Measurements from ENCODE around the gene SHANK2. TPM values are rescaled to one million over a fixed set of nuclear protein-coding genes. Genes with fewer than 3 reads are reported as not detected.

The SHANK2 gene
- polyA plus RNA-seq, 1 donor from 2014 or later: 13.6 TPM

Other genes starting within 250 kb of the SHANK2 start
- 30.1 and 37.9 TPM in 2 replicates for gene DHCR7, start 195.8 kb upstream of the SHANK2 start, polyA plus RNA-seq
- 66.9 and 76.8 TPM in 2 replicates for gene NADSYN1, start 200.6 kb upstream of the SHANK2 start, polyA plus RNA-seq